ENCODE measurements around the gene FCHO1. TPM values are rescaled to one million over a fixed set of nuclear protein-coding genes. Genes with fewer than 3 reads are reported as not detected.

The FCHO1 gene
- total RNA-seq, 1 experiment from 2014 or later = 0.61 TPM

GRCh38 chr19:17794731-17795494, 43.6 kb downstream of the FCHO1 start, which contains the start of gene B3GNT3:
TSS of gene B3GNT3 (plus strand) at chr19:17795138. CDS start at chr19:17807808, 12,670 bp downstream.
- DNase-seq = peak; percentile 94
- H3K4me1 Mint-ChIP-seq (ENCODE audit: low read depth, unreplicated experiment) = peaks cover 15% of the 10 kb centered on the region
- H3K27me3 Mint-ChIP-seq (ENCODE audit: unreplicated experiment) = no peaks in the 10 kb centered on the region
- intact Hi-C loops (cut with micrococcal nuclease; ENCODE audit: unreplicated experiment) = no loop called here
- no peaks in the 10 kb centered on the region for H3K9me3 Mint-ChIP-seq (ENCODE audit: low read depth, unreplicated experiment)
- peak within 1 kb of the TSS; percentile 91 for H3K27ac Mint-ChIP-seq (ENCODE audit: unreplicated experiment)
- H3K36me3 Mint-ChIP-seq (ENCODE audit: insufficient read depth, unreplicated experiment) = peaks cover 48% of the 10 kb centered on the region
- CTCF ChIA-PET = interaction anchor here (0.9 to 1.0 kb wide), 2 partner anchors 19 to 61 kb away, joined by 3 to 4 read pairs; no protein-coding TSS in a partner anchor
- TF ChIP-seq CTCF (IDR thresholded peaks at IDR 0.05; ENCODE audit: unreplicated experiment) = no peak
- BruUV-seq (replicated peaks) = TSS peak; percentile 45
- H3K4me3 Mint-ChIP-seq (ENCODE audit: low read depth, unreplicated experiment) = peak within 1 kb of the TSS; percentile 88

- CTCF ChIA-PET = interaction anchor here (0.5 to 1.0 kb wide), 2 partner anchors 20 to 35 kb away, joined by 3 to 4 read pairs; no protein-coding TSS in a partner anchor
- TF ChIP-seq CTCF (IDR thresholded peaks at IDR 0.05; ENCODE audit: unreplicated experiment) = no peak
- peak overlapping the region; percentile 91 for H3K27ac Mint-ChIP-seq (ENCODE audit: unreplicated experiment)
- intact Hi-C loops (cut with micrococcal nuclease; ENCODE audit: unreplicated experiment) = no loop called here
- H3K4me3 Mint-ChIP-seq (ENCODE audit: low read depth, unreplicated experiment) = peak overlapping the region; percentile 88
- BruUV-seq (replicated peaks) = no TSS peak
- H3K36me3 Mint-ChIP-seq (ENCODE audit: insufficient read depth, unreplicated experiment) = peaks cover 49% of the 10 kb centered on the region
- no peaks in the 10 kb centered on the region for H3K27me3 Mint-ChIP-seq (ENCODE audit: unreplicated experiment)
- DNase-seq = no peak
- peaks cover 9% of the 10 kb centered on the region for H3K4me1 Mint-ChIP-seq (ENCODE audit: low read depth, unreplicated experiment)
- H3K9me3 Mint-ChIP-seq (ENCODE audit: low read depth, unreplicated experiment) = no peaks in the 10 kb centered on the region
Measured at GRCh38 chr19:17795495-17795856, 44.2 kb downstream of the FCHO1 start.

GRCh38 chr19:17796013-17796837, 44.9 kb downstream of the FCHO1 start:
- peak; percentile 67 for DNase-seq
- H3K4me3 Mint-ChIP-seq (ENCODE audit: low read depth, unreplicated experiment) = peak overlapping the region; percentile 88
- no peaks in the 10 kb centered on the region for H3K27me3 Mint-ChIP-seq (ENCODE audit: unreplicated experiment)
- BruUV-seq (replicated peaks) = no TSS peak
- intact Hi-C loops (cut with micrococcal nuclease; ENCODE audit: unreplicated experiment) = no loop called here
- no peak for TF ChIP-seq CTCF (IDR thresholded peaks at IDR 0.05; ENCODE audit: unreplicated experiment)
- H3K4me1 Mint-ChIP-seq (ENCODE audit: low read depth, unreplicated experiment) = peaks cover 7% of the 10 kb centered on the region
- CTCF ChIA-PET = interaction anchor here (0.5 to 0.9 kb wide), 2 partner anchors 19 to 34 kb away, joined by 3 read pairs; no protein-coding TSS in a partner anchor
- no peaks in the 10 kb centered on the region for H3K9me3 Mint-ChIP-seq (ENCODE audit: low read depth, unreplicated experiment)
- peaks cover 49% of the 10 kb centered on the region for H3K36me3 Mint-ChIP-seq (ENCODE audit: insufficient read depth, unreplicated experiment)
- peak overlapping the region; percentile 91 for H3K27ac Mint-ChIP-seq (ENCODE audit: unreplicated experiment)

- no peak for DNase-seq
- Mint-ChIP-seq H3K27ac (ENCODE audit: unreplicated experiment) (peak overlapping the region; percentile 91), H3K9me3 (ENCODE audit: low read depth, unreplicated experiment) (no peaks in the 10 kb centered on the region), H3K4me3 (ENCODE audit: low read depth, unreplicated experiment) (peak overlapping the region; percentile 88), H3K36me3 (ENCODE audit: insufficient read depth, unreplicated experiment) (peaks cover 49% of the 10 kb centered on the region), H3K4me1 (ENCODE audit: low read depth, unreplicated experiment) (peaks cover 2% of the 10 kb centered on the region), H3K27me3 (ENCODE audit: unreplicated experiment) (no peaks in the 10 kb centered on the region)
- TF ChIP-seq CTCF (IDR thresholded peaks at IDR 0.05; ENCODE audit: unreplicated experiment) = no peak
- CTCF ChIA-PET = interaction anchor here (0.9 kb wide), 1 partner anchor 18 kb away, joined by 3 read pairs; no protein-coding TSS in a partner anchor
- BruUV-seq (replicated peaks) = no TSS peak
- intact Hi-C loops (cut with micrococcal nuclease; ENCODE audit: unreplicated experiment) = no loop called here
Measured at GRCh38 chr19:17796838-17797423, 45.7 kb downstream of the FCHO1 start.

Data from Calu3 (cell line).